GM18517 (cell line): ENCODE data around the gene AGPAT2.
"Not testable (repeated sequence)": the region's sequence is repeated elsewhere in the genome, so short reads cannot be mapped to it uniquely, and the experiment has no call there.

ENCODE experiments used
- ATAC-seq: cut with Tn5 transposase; IDR thresholded peaks from one replicate; pipeline ENCODE4 v1.9.1; 2021; ENCODE audit warnings: mild to moderate bottlenecking, moderate library complexity; ENCODE audit not compliant: unreplicated experiment

Gene AGPAT2

GRCh38 chr9:136650648-136651047, 36.6 kb downstream of the AGPAT2 start:
- ATAC-seq = no peak

- no peak for ATAC-seq
Observed at GRCh38 chr9:136650021-136650420, 37.2 kb downstream of the AGPAT2 start.

GRCh38 chr9:136648751-136649150, 38.5 kb downstream of the AGPAT2 start:
- no peak for ATAC-seq

GRCh38 chr9:136646827-136647711, 40.2 kb downstream of the AGPAT2 start:
- ATAC-seq = no peak

GRCh38 chr9:136645903-136646754, 41.1 kb downstream of the AGPAT2 start:
- no peak for ATAC-seq

- no peak for ATAC-seq
Observed at GRCh38 chr9:136645352-136645902, 41.8 kb downstream of the AGPAT2 start.

GRCh38 chr9:136644593-136645351, 42.5 kb downstream of the AGPAT2 start:
- ATAC-seq = no peak

- ATAC-seq = no peak
Observed at GRCh38 chr9:136644343-136644592, 43.0 kb downstream of the AGPAT2 start.

- no peak for ATAC-seq
Observed at GRCh38 chr9:136643596-136644342, 43.5 kb downstream of the AGPAT2 start.

- no peak for ATAC-seq
Observed at GRCh38 chr9:136642439-136642921, 44.8 kb downstream of the AGPAT2 start.

- ATAC-seq = no peak
Observed at GRCh38 chr9:136640171-136641111, 46.8 kb downstream of the AGPAT2 start.

GRCh38 chr9:136634904-136635303, 52.4 kb downstream of the AGPAT2 start:
- no peak for ATAC-seq

GRCh38 chr9:136632491-136633106, 54.7 kb downstream of the AGPAT2 start:
- not testable (repeated sequence) for ATAC-seq

GRCh38 chr9:136632072-136632471, 55.2 kb downstream of the AGPAT2 start:
- not testable (repeated sequence) for ATAC-seq

GRCh38 chr9:136631038-136632000, 55.9 kb downstream of the AGPAT2 start:
- ATAC-seq = no peak

GRCh38 chr9:136630662-136630992, 56.6 kb downstream of the AGPAT2 start:
- ATAC-seq = no peak

- no peak for ATAC-seq
Observed at GRCh38 chr9:136629879-136630661, 57.2 kb downstream of the AGPAT2 start.
